Breast epithelium (tissue), 4 donors: ENCODE results near the gene ARMC9. TPM values are rescaled to one million over a fixed set of nuclear protein-coding genes. Genes with fewer than 3 reads are reported as not detected.

Experiments used
- DNase-seq, 2 donors: peaks; one replicate each; pipeline ENCODE4 v3.0.0-alpha.2; 2019; ENCODE audit warnings: low spot score in 2 of 2
- H3K27ac ChIP-seq, 2 donors: fragments of 200-600 bp; sonication (generic) in 1 of 2; one replicate each; pipeline ENCODE4 v1.5.1; 2016 to 2019; ENCODE audit warnings: mild to moderate bottlenecking in 1 of 2
- H3K27me3 ChIP-seq, 2 donors: fragments of 200-600 bp; sonication (generic) in 1 of 2; one replicate each; pipeline versions ENCODE4 v1.5.1 to v1.6.0; 2017 to 2019; ENCODE audit warnings: control low read depth in 1 of 2, mild to moderate bottlenecking in 1 of 2
- H3K36me3 ChIP-seq: fragments of 200-600 bp; one replicate; pipeline ENCODE4 v1.5.1; 2019
- H3K4me1 ChIP-seq, 2 donors: fragments of 200-600 bp; sonication (generic); one replicate each; pipeline ENCODE4 v1.5.1; 2016 to 2019; ENCODE audit warnings: control low read depth in 1 of 2
- H3K4me3 ChIP-seq, 3 donors: fragments of 200-600 bp; sonication (generic); 1 replicate in 2 of 3; 2 replicates in 1 of 3; pipeline ENCODE4 v1.5.1; 2016 to 2019; ENCODE audit warnings: mild to moderate bottlenecking in 3 of 3, moderate library complexity in 2 of 3
- H3K9me3 ChIP-seq, 2 donors: fragments of 200-600 bp; sonication (generic) in 1 of 2; one replicate each; pipeline ENCODE4 v1.5.1; 2016 to 2019; ENCODE audit warnings: control low read depth in 1 of 2
- CTCF ChIP-seq, 3 donors: fragments of 450-650 bp; IDR thresholded peaks; one replicate each; pipeline ENCODE4 v1.5.1; 2016 to 2017; ENCODE audit warnings: antibody characterized with exemption in 3 of 3, mild to moderate bottlenecking in 3 of 3, moderate library complexity in 3 of 3
- POLR2A ChIP-seq: fragments of 450-650 bp; IDR thresholded peaks from one replicate; pipeline ENCODE4 v1.6.1; 2016; ENCODE audit warnings: antibody characterized with exemption, mild to moderate bottlenecking, moderate library complexity
- POLR2AphosphoS5 ChIP-seq, 3 donors: sonication (generic); formaldehyde crosslinking; IDR thresholded peaks; one replicate each; pipeline ENCODE4 v1.6.1; 2017; ENCODE audit warnings: antibody characterized with exemption in 3 of 3
- intact Hi-C: fragments of 100-400 bp; cut with DNase I; formaldehyde crosslinking; loops from one replicate; pipeline ENCODE4 v1.15.1; 2023; ENCODE audit warnings: low total_unique reads
- total RNA-seq, 3 donors: library from RNA; depleted of rRNA; stranded (reverse); fragments of >200 nt; gene quantifications; one replicate each; pipeline ENCODE4 v1.1.0, GENCODE V29; 2016

The ARMC9 gene
- total RNA-seq, 3 donors from 2014 or later = 4.0 to 20.8 (median 18.0) TPM

- no peak for DNase-seq
- Histone ChIP-seq H3K36me3 (no peaks in the 10 kb centered on the region), H3K9me3 (no peaks in the 10 kb centered on the region), H3K27ac (no peak overlapping the region), H3K4me1 (no peaks in the 10 kb centered on the region), H3K27me3 (no peaks in the 10 kb centered on the region), H3K4me3 (no peak overlapping the region)
- intact Hi-C loops = no loop called here
- TF ChIP-seq POLR2A (no peak), CTCF (IDR thresholded peaks at IDR 0.05) (no peak), POLR2AphosphoS5 (IDR thresholded peaks at IDR 0.05) (no peak)
These were observed 133.1 kb downstream of the ARMC9 start for GRCh38 chr2:231331533-231331932.

GRCh38 chr2:231332388-231332787 lies 134.0 kb downstream of the ARMC9 start:
- H3K4me1 ChIP-seq = no peaks in the 10 kb centered on the region
- no peaks in the 10 kb centered on the region for H3K9me3 ChIP-seq
- TF ChIP-seq CTCF (IDR thresholded peaks at IDR 0.05) = no peak
- TF ChIP-seq POLR2AphosphoS5 (IDR thresholded peaks at IDR 0.05) = no peak
- TF ChIP-seq POLR2A = no peak
- no peaks in the 10 kb centered on the region for H3K27me3 ChIP-seq
- H3K27ac ChIP-seq = no peak overlapping the region
- H3K4me3 ChIP-seq = no peak overlapping the region
- DNase-seq = no peak
- H3K36me3 ChIP-seq = no peaks in the 10 kb centered on the region
- intact Hi-C loops = no loop called here

GRCh38 chr2:231332872-231333500 lies 134.6 kb downstream of the ARMC9 start:
- no peaks in the 10 kb centered on the region for H3K27me3 ChIP-seq
- H3K9me3 ChIP-seq = no peaks in the 10 kb centered on the region
- H3K27ac ChIP-seq = no peak overlapping the region
- no peak for TF ChIP-seq POLR2AphosphoS5 (IDR thresholded peaks at IDR 0.05)
- intact Hi-C loops = no loop called here
- no peak overlapping the region for H3K4me3 ChIP-seq
- no peaks in the 10 kb centered on the region for H3K36me3 ChIP-seq
- no peak for DNase-seq
- H3K4me1 ChIP-seq = no peaks in the 10 kb centered on the region

GRCh38 chr2:231334179-231334930 lies 135.9 kb downstream of the ARMC9 start:
- no peaks in the 10 kb centered on the region for H3K36me3 ChIP-seq
- no peak overlapping the region for H3K27ac ChIP-seq
- no peaks in the 10 kb centered on the region for H3K9me3 ChIP-seq
- no peaks in the 10 kb centered on the region for H3K4me1 ChIP-seq
- intact Hi-C loops = no loop called here
- no peak overlapping the region for H3K4me3 ChIP-seq
- DNase-seq = no peak
- H3K27me3 ChIP-seq = no peaks in the 10 kb centered on the region
- TF ChIP-seq POLR2A (no peak), CTCF (IDR thresholded peaks at IDR 0.05) (no peak)

- no peak overlapping the region for H3K4me3 ChIP-seq
- no peak for DNase-seq
- intact Hi-C loops = no loop called here
- TF ChIP-seq CTCF (IDR thresholded peaks at IDR 0.05) = no peak
- TF ChIP-seq POLR2AphosphoS5 (IDR thresholded peaks at IDR 0.05) = no peak
- no peak for TF ChIP-seq POLR2A
- no peak overlapping the region for H3K27ac ChIP-seq
- H3K27me3 ChIP-seq = no peaks in the 10 kb centered on the region
- no peaks in the 10 kb centered on the region for H3K4me1 ChIP-seq
- H3K9me3 ChIP-seq = no peaks in the 10 kb centered on the region
- H3K36me3 ChIP-seq = no peaks in the 10 kb centered on the region
These were observed 136.6 kb downstream of the ARMC9 start for GRCh38 chr2:231334981-231335380.
